ENCODE measurements around the gene WRAP73.

WRAP73 gene

DNA sequence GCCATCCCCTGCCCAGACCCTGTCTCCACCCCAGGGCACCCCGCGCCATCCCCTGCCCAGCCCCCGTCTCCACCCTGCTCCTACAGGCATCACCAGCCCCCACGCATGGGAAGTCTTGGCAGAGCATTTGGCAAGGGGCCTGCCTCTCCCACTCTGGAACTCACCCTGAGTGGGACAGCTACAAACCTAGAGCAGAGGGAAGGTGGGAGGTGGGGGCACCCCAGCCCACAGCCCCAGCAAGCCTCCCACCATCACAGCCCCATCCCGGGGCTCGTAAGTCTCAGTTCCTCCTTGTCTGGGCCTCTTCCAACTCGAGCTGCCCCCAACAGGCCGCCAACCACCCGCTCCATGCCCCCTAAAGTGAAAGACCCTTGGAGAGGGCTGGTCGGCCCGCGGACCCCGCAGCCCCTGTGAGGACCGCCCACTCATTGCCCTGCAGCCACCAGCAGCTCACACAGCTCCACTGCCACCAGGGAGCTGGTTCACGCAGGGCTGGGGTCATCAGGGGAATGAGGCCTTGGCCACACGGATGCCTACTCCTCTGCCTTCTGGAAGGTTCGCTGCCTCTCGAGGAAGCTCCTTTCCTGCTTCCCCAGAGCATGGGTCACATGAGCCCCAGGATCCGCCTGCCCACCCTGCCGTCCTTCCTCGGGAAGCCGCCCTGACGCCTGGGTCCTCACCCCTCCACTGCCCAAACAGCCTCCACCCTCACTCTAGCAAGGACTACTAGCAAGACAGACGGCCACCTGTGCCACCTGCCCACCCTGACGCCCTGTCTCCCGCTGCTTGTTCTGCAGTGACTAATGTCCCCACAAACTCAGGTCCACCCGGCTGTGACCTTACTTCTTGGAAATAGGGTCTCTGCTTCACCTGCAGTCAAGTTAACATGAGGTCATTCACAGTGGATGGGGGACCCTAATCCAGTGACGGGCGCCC, 53.0 kb downstream of the WRAP73 start:
- no peak for DNase-seq (ENCODE audit: low read depth)
- no peak overlapping the region for H3K4me3 ChIP-seq (replicated peaks; ENCODE audit: low read depth, low read length)
- no peak for TF ChIP-seq CTCF (IDR thresholded peaks at IDR 0.05; ENCODE audit: low read length, missing control alignments)

DNA sequence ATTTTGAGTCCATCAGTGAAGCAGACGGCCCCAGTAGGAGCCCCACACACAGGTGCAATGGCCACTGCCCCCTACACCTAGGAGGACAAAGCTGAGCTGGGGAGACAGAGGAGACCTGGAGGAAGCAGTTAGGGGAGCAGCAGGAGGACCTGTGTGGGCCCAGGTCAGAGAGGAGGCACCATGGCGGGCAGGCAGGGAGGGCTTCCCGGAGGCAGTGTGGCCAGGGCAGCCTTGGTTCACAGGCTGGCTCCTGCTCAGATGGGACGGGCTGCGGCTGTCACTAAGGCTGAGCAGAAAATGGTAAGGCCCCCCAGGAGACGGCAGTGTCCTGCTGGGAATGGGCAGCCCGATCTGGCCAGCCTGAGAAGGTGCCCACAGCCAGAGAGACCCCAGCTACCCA, 54.0 kb downstream of the WRAP73 start:
- H3K4me3 ChIP-seq (replicated peaks; ENCODE audit: low read depth, low read length): no peak overlapping the region
- DNase-seq (ENCODE audit: low read depth): no peak
- TF ChIP-seq CTCF (IDR thresholded peaks at IDR 0.05; ENCODE audit: low read length, missing control alignments): no peak

DNA sequence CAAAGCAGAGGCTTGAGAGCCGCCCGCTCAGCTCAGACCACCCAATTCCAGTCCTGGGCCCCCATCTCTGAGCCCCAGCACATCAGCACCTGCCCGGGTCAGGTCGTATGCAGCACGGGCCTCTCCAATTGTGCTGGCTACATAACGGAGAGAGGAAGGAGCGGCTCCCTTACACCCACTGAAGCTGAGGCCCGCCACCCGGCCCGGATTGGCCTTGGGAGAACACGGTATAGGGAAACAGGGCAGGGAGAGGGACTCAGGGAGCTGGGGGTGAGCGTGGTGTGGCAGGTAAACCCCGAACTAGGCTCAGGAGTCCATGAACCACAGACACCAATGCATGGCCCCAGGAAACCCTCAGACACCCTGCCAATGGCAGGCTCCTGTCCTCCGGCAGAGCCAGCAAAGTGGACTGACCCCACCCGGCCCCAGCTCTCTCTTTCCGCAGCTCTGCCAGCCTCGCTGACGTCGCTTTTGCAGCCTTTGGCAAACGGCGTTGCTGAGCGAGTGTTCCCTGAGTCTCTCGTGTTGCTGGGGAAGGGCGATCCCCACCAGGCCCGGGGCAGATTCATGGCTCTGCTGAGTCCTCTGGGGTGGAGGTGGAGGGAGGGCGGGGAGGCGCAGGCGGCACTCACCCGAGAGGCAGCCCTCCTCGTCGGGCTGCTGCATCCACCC, 55.1 kb downstream of the WRAP73 start:
- no peak for TF ChIP-seq CTCF (IDR thresholded peaks at IDR 0.05; ENCODE audit: low read length, missing control alignments)
- DNase-seq (ENCODE audit: low read depth): no peak
- H3K4me3 ChIP-seq (replicated peaks; ENCODE audit: low read depth, low read length): no peak overlapping the region

DNA sequence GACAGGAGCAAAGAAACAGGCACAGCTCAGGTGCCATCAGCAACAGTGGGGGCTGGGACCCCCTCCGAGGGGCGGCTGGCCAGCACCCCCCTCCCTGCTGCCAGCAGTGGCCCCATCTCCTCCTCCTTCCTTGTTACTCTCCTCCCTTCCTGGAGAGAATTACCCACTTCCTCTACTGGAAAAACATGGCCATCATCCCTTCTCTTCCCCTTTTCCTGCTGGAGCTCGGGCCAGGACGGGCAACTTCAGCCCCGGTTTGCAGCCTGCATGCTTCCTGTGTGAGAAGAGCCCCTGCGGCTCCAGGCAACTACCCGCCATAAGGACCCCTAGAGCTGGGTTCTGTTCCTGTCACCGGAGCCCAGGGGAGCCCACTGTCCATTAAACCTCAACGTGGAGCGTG, 56.2 kb downstream of the WRAP73 start:
- no peak for DNase-seq (ENCODE audit: low read depth)
- TF ChIP-seq CTCF (IDR thresholded peaks at IDR 0.05; ENCODE audit: low read length, missing control alignments): no peak

DNA sequence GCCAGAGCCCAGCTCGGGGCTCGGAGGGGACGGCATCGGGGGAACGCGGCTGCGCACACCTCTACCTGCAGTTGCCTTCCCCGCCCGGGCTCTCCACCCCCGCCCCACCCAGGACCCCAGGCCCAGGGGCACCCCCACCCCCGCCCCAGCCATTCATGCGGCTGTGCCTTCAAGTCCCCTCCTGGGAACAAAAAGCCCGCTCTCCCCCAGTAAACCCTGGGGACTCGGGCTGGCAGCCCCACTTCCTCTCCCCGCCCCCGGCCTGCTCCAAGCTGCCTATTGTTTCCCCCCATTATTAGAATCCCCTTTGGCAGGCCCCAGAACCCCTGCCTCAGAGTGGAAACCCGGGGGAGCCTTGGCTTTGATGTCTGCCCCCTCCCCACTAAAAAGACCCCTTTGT, 56.6 kb downstream of the WRAP73 start:
- TF ChIP-seq CTCF (IDR thresholded peaks at IDR 0.05; ENCODE audit: low read length, missing control alignments): no peak
- H3K4me3 ChIP-seq (replicated peaks; ENCODE audit: low read depth, low read length): no peak overlapping the region
- no peak for DNase-seq (ENCODE audit: low read depth)

More for the DNA sequence above, 56.2 kb downstream of the WRAP73 start:
- no peak overlapping the region for H3K4me3 ChIP-seq (replicated peaks; ENCODE audit: low read depth, low read length)

DNA sequence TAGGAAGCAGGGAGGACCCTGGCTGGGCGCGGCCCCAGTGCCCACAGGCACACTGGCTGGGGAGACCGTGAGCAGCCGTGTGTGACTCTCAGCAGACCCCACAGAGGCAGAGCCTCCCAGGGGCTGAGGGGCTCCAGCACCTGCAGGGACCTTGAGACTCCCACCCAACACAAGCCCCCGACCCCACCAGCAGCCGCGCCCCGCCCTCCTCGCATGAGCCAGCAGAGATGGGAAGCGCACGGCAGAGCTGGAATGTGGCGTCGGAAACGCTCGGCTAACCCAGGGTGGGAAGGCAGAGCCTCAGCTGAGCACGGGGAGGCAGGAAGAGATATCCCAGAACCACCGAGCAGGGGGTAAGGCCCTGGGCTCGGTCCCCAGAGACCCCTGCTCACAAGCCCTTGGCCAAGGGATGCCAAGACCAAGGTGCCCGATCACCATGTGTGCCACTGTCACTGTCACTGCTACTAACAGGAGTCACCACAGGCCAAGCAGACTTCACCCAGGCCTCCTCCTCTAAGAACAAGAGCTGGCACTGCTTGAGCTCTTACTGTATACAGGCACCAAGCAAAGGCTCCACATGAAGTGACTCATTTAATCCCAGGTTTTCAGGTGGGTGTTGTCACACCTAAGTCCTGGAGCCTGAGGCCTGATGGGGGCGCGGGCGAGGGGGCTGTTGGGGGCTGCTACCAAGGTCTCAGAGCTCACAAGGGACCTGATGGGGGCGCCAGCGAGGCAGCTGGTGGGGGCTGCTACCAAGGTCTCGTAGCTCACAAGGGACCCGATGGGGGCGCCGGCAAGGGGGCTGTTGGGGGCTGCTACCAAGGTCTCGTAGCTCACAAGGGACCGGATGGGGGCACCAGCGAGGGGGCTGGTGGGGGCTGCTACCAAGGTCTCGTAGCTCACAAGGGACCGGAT, 58.7 kb downstream of the WRAP73 start:
- no peak overlapping the region for H3K4me3 ChIP-seq (replicated peaks; ENCODE audit: low read depth, low read length)
- DNase-seq (ENCODE audit: low read depth): no peak
- no peak for TF ChIP-seq CTCF (IDR thresholded peaks at IDR 0.05; ENCODE audit: low read length, missing control alignments)
